B cell (primary cell): ENCODE data around the gene CDYL.
"Not testable (repeated sequence)": the region's sequence is repeated elsewhere in the genome, so short reads cannot be mapped to it uniquely, and the experiment has no call there.

Experiments
- EZH2 ChIP-seq: IDR thresholded peaks from 2 replicates; pipeline ENCODE4 v1.6.1; 2012; ENCODE audit warnings: borderline replicate concordance, low read depth, mild to moderate bottlenecking, moderate library complexity, low read length; ENCODE audit not compliant: insufficient read depth, poor library complexity, severe bottlenecking
- TF ChIP-seq, protein P1 (sequence below): fragments of 200-600 bp; IDR thresholded peaks from one replicate; pipeline ENCODE4 v1.8.0; 2022; ENCODE audit warnings: antibody characterized with exemption, mild to moderate bottlenecking

DNA sequence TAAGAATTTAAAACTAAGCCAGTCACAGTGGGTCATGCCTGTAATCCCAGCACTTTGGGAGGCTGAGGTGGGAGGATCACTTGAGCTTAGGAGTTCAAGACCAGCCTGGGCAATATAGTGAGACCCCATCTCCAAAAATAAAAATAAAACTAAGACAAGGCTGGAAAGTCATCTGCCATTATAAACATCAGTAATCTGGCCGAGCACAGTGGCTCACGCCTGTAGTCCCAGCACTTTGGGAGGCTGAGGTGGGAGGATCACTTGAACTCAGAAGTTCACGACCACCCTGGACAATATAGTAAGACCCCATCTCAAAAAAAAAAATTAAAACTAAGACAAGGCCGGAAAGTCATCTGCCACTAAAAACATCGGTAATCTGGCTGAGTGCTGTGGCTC is 228.8 kb downstream of the CDYL start:
- TF ChIP-seq, protein P1, sequence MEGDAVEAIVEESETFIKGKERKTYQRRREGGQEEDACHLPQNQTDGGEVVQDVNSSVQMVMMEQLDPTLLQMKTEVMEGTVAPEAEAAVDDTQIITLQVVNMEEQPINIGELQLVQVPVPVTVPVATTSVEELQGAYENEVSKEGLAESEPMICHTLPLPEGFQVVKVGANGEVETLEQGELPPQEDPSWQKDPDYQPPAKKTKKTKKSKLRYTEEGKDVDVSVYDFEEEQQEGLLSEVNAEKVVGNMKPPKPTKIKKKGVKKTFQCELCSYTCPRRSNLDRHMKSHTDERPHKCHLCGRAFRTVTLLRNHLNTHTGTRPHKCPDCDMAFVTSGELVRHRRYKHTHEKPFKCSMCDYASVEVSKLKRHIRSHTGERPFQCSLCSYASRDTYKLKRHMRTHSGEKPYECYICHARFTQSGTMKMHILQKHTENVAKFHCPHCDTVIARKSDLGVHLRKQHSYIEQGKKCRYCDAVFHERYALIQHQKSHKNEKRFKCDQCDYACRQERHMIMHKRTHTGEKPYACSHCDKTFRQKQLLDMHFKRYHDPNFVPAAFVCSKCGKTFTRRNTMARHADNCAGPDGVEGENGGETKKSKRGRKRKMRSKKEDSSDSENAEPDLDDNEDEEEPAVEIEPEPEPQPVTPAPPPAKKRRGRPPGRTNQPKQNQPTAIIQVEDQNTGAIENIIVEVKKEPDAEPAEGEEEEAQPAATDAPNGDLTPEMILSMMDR: not testable (repeated sequence)
- not testable (repeated sequence) for TF ChIP-seq EZH2
